Endothelial cell of umbilical vein (primary cell): ENCODE measurements around the gene SLC41A3. TPM values are rescaled to one million over a fixed set of nuclear protein-coding genes. Genes with fewer than 3 reads are reported as not detected.

Experiments
- BruUV-seq: library from RNA; stranded (reverse); fragments of 400-500 nt; replicated peaks from 2 replicates; lab custom pipeline; 2021; lab: Mats Ljungman, UMichigan
- CTCF ChIA-PET: fragments of 300-600, 350-600 bp; sonication (Branson Sonifier 250); formaldehyde crosslinking; loops from one replicate; lab custom pipeline; 2021; ENCODE audit warnings: antibody characterized with exemption, inconsistent platforms; lab: Charles Lee
- POLR2A ChIA-PET: fragments of 300-600, 350-600 bp; sonication (Branson Sonifier 250); formaldehyde crosslinking; loops from one replicate; lab custom pipeline; 2021; ENCODE audit warnings: antibody characterized with exemption, inconsistent platforms; lab: Charles Lee
- DNase-seq: peaks from one replicate; pipeline ENCODE4 v3.0.0-alpha.2; 2011; ENCODE audit warnings: low read depth, low spot score
- FAIRE-seq: peaks from 2 replicates; lab custom pipeline; 2011; peaks lifted over from hg19 to GRCh38; lab: Jason Lieb, UNC
- H2AFZ ChIP-seq: 2 replicates; pipeline ENCODE4 v1.6.0; 2012; ENCODE audit warnings: low read depth, low read length, control low read depth, inconsistent platforms
- H3K27ac ChIP-seq: 2 replicates; pipeline ENCODE4 v1.5.1; 2011; ENCODE audit warnings: low read depth, mild to moderate bottlenecking, control low read depth, low read length, moderate library complexity; ENCODE audit not compliant: insufficient read depth
- H3K27me3 ChIP-seq, 2 experiments: 2 replicates each; pipeline versions ENCODE4 v1.6.0 to v1.6.1; 2011; ENCODE audit warnings: low read length in 2 of 2, mixed read lengths in 1 of 2; ENCODE audit not compliant: control insufficient read depth in 2 of 2, insufficient read depth in 2 of 2
- H3K36me3 ChIP-seq, 2 experiments: 2 replicates in 1 of 2; 3 replicates in 1 of 2; pipeline ENCODE4 v1.5.1; 2011; ENCODE audit warnings: low read length in 2 of 2, mild to moderate bottlenecking in 1 of 2, moderate library complexity in 1 of 2; ENCODE audit not compliant: control insufficient read depth in 2 of 2, insufficient read depth in 2 of 2; ENCODE audit errors: extremely low read depth in 1 of 2
- H3K4me1 ChIP-seq: 3 replicates; pipeline ENCODE4 v1.5.1; 2011; ENCODE audit warnings: mild to moderate bottlenecking, low read length; ENCODE audit not compliant: control insufficient read depth, insufficient read depth; ENCODE audit errors: extremely low read depth
- H3K4me2 ChIP-seq: 2 replicates; pipeline ENCODE4 v1.6.1; 2011; ENCODE audit warnings: low read length, control low read depth, mixed read lengths; ENCODE audit not compliant: insufficient read depth
- H3K4me3 ChIP-seq, 3 experiments: fragments of 200-600 bp in 1 of 3; sonication (generic), shearing (Covaris generic) in 1 of 3; replicated peaks in 1 of 3; 2 replicates each; pipeline ENCODE4 v1.5.1; 2011 to 2016; ENCODE audit warnings: control low read depth in 3 of 3, low read length in 3 of 3, mild to moderate bottlenecking in 2 of 3, inconsistent platforms in 1 of 3, low read depth in 1 of 3, moderate library complexity in 1 of 3; ENCODE audit not compliant: insufficient read depth in 1 of 3
- H3K79me2 ChIP-seq: 2 replicates; pipeline ENCODE4 v1.6.0; 2012; ENCODE audit warnings: low read length, inconsistent platforms; ENCODE audit not compliant: control insufficient read depth, insufficient read depth
- H3K9ac ChIP-seq: replicated peaks from 2 replicates; pipeline ENCODE3; 2011; ENCODE audit warnings: low read length, control low read depth; ENCODE audit not compliant: insufficient read depth; ENCODE audit errors: extremely low read depth
- H3K9me1 ChIP-seq: replicated peaks from 3 replicates; pipeline ENCODE4 v1.6.0; 2011; ENCODE audit warnings: mild to moderate bottlenecking, low read length; ENCODE audit not compliant: control insufficient read depth, insufficient read depth; ENCODE audit errors: extremely low read depth
- H3K9me3 ChIP-seq: replicated peaks from 2 replicates; pipeline ENCODE4 v1.5.1; 2012; ENCODE audit warnings: low read length, inconsistent platforms; ENCODE audit not compliant: control insufficient read depth, insufficient read depth
- H4K20me1 ChIP-seq: replicated peaks from 2 replicates; pipeline ENCODE3; 2011; ENCODE audit warnings: mild to moderate bottlenecking, low read length; ENCODE audit not compliant: control insufficient read depth, insufficient read depth; ENCODE audit errors: extremely low read depth
- EZH2 ChIP-seq: IDR thresholded peaks from 2 replicates; pipeline ENCODE4 v1.6.1; 2012; ENCODE audit warnings: borderline replicate concordance, low read depth, mild to moderate bottlenecking, moderate library complexity, low read length, inconsistent platforms; ENCODE audit not compliant: severe bottlenecking
- FOS ChIP-seq: IDR thresholded peaks from 2 replicates; pipeline ENCODE4 v1.6.1; 2011; ENCODE audit warnings: mild to moderate bottlenecking, low read length, moderate library complexity, borderline replicate concordance; ENCODE audit not compliant: insufficient read depth
- GATA2 ChIP-seq: IDR thresholded peaks from 2 replicates; pipeline ENCODE4 v1.7.0; 2011; ENCODE audit warnings: low read depth, mild to moderate bottlenecking, moderate library complexity, mixed read lengths, low read length; ENCODE audit not compliant: insufficient read length, insufficient read depth
- JUN ChIP-seq: IDR thresholded peaks from 2 replicates; pipeline ENCODE4 v1.6.1; 2011; ENCODE audit warnings: borderline replicate concordance, low read depth; ENCODE audit not compliant: insufficient read length, insufficient read depth
- MYC ChIP-seq: IDR thresholded peaks from one replicate; pipeline ENCODE4 v1.6.1; 2011; ENCODE audit warnings: mild to moderate bottlenecking, low read depth, low read length
- POLR2A ChIP-seq: IDR thresholded peaks from 2 replicates; pipeline ENCODE4 v1.6.1; 2012; ENCODE audit warnings: low read depth, mild to moderate bottlenecking, control low read depth, low read length
- POLR2AphosphoS5 ChIP-seq: IDR thresholded peaks from 2 replicates; pipeline ENCODE4 v1.6.1; 2012; ENCODE audit warnings: low read depth, mild to moderate bottlenecking, control low read depth, low read length, moderate library complexity; ENCODE audit not compliant: insufficient read depth
- dilution Hi-C: fragments of 300-500 bp; cut with MboI; formaldehyde crosslinking; loops from one replicate; pipeline ENCODE4 v1.15.0; 2019; ENCODE audit warnings: low sequenced_read_pairs; ENCODE audit not compliant: extremely low pct_ligation_motif_present
- intact Hi-C: fragments of 100-400 bp; cut with micrococcal nuclease; formaldehyde crosslinking; loops from one replicate; pipeline ENCODE4 v1.10.0; 2022
- polyA plus RNA-seq, 4 experiments: library from polyadenylated mRNA; depleted of rRNA in 3 of 4; stranded (reverse) in 3 of 4; unstranded in 1 of 4; fragments of >200 nt; gene quantifications; 2 replicates each; pipeline versions ENCODE4 v1.2.1 to v1.2.3, GENCODE V29; 2011 to 2012; ENCODE audit warnings: missing spikeins in 1 of 4
- total RNA-seq: library from RNA; stranded (reverse); gene quantifications from 2 replicates; pipeline ENCODE4 v1.2.3, GENCODE V29; 2021
- TF ChIP-seq, protein P1 (sequence below), 2 donors: IDR thresholded peaks; 1 replicate in 1 of 2; 2 replicates in 1 of 2; pipeline ENCODE4 v1.5.1; 2011; ENCODE audit warnings: low read length in 2 of 2, mild to moderate bottlenecking in 2 of 2, moderate library complexity in 2 of 2, control low read depth in 1 of 2, inconsistent platforms in 1 of 2, low read depth in 1 of 2; ENCODE audit not compliant: insufficient read depth in 1 of 2; ENCODE audit errors: extremely low read depth in 1 of 2
- TF ChIP-seq, protein P2 (sequence below): IDR thresholded peaks from 2 replicates; pipeline ENCODE4 v1.6.1; 2011; ENCODE audit not compliant: insufficient read depth, insufficient read length

Gene SLC41A3
- total and polyA plus RNA-seq, 2 donors (not counting 3 experiments of a cell fraction or from before 2014, with no cell fraction given): 52.5 to 118 TPM

GRCh38 chr3:126118591-126118990, 34.7 kb upstream of the SLC41A3 start:
- TF ChIP-seq MYC (no peak), EZH2 (no peak), JUN (no peak), GATA2 (no peak), FOS (no peak), POLR2AphosphoS5 (no peak), POLR2A (no peak)
- TF ChIP-seq, protein P1, sequence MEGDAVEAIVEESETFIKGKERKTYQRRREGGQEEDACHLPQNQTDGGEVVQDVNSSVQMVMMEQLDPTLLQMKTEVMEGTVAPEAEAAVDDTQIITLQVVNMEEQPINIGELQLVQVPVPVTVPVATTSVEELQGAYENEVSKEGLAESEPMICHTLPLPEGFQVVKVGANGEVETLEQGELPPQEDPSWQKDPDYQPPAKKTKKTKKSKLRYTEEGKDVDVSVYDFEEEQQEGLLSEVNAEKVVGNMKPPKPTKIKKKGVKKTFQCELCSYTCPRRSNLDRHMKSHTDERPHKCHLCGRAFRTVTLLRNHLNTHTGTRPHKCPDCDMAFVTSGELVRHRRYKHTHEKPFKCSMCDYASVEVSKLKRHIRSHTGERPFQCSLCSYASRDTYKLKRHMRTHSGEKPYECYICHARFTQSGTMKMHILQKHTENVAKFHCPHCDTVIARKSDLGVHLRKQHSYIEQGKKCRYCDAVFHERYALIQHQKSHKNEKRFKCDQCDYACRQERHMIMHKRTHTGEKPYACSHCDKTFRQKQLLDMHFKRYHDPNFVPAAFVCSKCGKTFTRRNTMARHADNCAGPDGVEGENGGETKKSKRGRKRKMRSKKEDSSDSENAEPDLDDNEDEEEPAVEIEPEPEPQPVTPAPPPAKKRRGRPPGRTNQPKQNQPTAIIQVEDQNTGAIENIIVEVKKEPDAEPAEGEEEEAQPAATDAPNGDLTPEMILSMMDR (IDR thresholded peaks at IDR 0.05; ENCODE audit: extremely low read depth in 1 of 2, insufficient read depth in 1 of 2, low read depth in 1 of 2, low read length in 2 of 2): no peak
- TF ChIP-seq, protein P2, sequence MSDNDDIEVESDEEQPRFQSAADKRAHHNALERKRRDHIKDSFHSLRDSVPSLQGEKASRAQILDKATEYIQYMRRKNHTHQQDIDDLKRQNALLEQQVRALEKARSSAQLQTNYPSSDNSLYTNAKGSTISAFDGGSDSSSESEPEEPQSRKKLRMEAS: no peak
- no TSS peak for BruUV-seq
- intact Hi-C loops: no loop called here
- DNase-seq (no peak), FAIRE-seq (no peak)
- Histone ChIP-seq H3K27me3 (peaks cover 1 to 4% of the 10 kb centered on the region in 2 experiments), H3K27ac (no peak overlapping the region), H3K36me3 (no peaks in the 10 kb centered on the region), H3K4me1 (no peaks in the 10 kb centered on the region), H4K20me1 (no peaks in the 10 kb centered on the region), H3K9ac (no peak overlapping the region), H3K4me3 (no peak overlapping the region), H3K4me2 (no peak overlapping the region), H3K9me1 (no peaks in the 10 kb centered on the region), H3K9me3 (no peaks in the 10 kb centered on the region), H3K79me2 (no peaks in the 10 kb centered on the region), H2AFZ (no peak overlapping the region)
- CTCF ChIA-PET: no interaction called here
- POLR2A ChIA-PET: no interaction called here
- dilution Hi-C loops: no loop called here
